ENCODE measurements around the gene MAN1A1. TPM values are rescaled to one million over a fixed set of nuclear protein-coding genes. Genes with fewer than 3 reads are reported as not detected.

MAN1A1 gene
- total RNA-seq, 1 donor, result 175 TPM

DNA sequence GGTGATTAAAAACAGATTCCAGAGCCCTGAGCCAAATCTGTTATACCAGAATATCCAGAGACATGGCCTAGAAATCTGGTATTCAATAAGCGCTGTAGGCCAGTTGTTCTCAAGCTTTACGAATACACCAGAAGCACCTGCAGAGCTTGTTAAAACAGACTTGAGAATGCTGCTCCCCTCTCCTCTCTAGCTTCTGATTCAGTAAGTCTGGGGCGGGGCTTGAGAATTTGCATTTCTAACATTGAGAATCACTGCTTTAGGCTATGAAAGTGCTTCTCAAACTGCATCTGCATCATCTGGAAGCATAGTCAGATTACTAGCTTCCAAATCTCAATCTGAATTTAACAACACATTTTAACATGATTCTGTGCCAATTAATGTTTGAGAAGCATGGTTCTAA is 20.5 kb upstream of the MAN1A1 start:
- H3K4me3 ChIP-seq (ENCODE audit: low read depth, low read length), result no peak overlapping the region
- no peak for DNase-seq (ENCODE audit: low read depth)
- TF ChIP-seq CTCF (IDR thresholded peaks at IDR 0.05; ENCODE audit: insufficient read depth, low read length), result no peak

- no peak for TF ChIP-seq CTCF (IDR thresholded peaks at IDR 0.05; ENCODE audit: insufficient read depth, low read length)
- H3K4me3 ChIP-seq (ENCODE audit: low read depth, low read length), result no peak overlapping the region
- DNase-seq (ENCODE audit: low read depth), result no peak
Measured at GRCh38 chr6:119368921-119369320, 19.4 kb upstream of the MAN1A1 start.

DNA sequence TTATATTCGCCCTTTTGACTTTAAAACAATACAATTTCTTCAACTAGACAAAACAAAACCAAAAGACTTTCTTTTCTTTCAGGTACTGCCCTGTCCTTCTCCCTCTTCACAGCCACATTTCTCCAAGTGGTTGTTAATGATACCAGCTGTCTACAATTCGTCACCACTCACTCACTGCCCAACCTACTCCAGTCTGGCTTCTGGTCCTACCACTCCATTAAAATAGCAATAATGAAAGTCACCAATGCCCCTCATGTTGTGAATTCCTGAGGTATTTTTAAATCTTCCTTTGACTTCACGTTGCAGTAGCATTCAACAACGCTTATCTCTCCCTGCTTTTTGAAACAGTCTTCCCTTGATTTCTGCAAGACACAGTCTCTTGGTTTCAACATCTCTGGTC is 11.6 kb upstream of the MAN1A1 start:
- H3K4me3 ChIP-seq (ENCODE audit: low read depth, low read length), result no peak overlapping the region
- no peak for TF ChIP-seq CTCF (IDR thresholded peaks at IDR 0.05; ENCODE audit: insufficient read depth, low read length)
- DNase-seq (ENCODE audit: low read depth), result no peak

- no peak for TF ChIP-seq CTCF (IDR thresholded peaks at IDR 0.05; ENCODE audit: insufficient read depth, low read length)
- no peak overlapping the region for H3K4me3 ChIP-seq (ENCODE audit: low read depth, low read length)
- no peak for DNase-seq (ENCODE audit: low read depth)
Measured at GRCh38 chr6:119360262-119360915, 10.8 kb upstream of the MAN1A1 start.

- no peak for DNase-seq (ENCODE audit: low read depth)
- TF ChIP-seq CTCF (IDR thresholded peaks at IDR 0.05; ENCODE audit: insufficient read depth, low read length), result no peak
- H3K4me3 ChIP-seq (ENCODE audit: low read depth, low read length), result no peak overlapping the region
Measured at GRCh38 chr6:119355890-119356289, 6.3 kb upstream of the MAN1A1 start.

DNA sequence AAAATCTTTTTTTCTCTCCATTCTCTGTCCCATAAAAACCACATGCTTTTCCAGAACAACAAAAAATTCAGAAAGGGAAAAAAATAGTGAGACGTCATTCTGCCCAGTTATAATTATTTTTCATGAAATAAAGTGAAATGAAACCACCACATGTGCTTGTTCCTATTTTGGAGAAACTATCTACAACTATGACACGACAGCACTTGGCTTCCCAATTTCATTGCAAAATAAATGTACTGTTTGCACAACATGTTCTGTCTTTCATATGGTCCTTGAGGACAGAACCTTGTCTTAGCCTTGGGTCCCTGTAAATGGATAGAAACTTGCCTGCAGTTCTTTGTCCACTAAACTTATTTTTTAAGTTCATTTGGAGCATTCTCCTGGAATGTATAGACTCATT is 5.6 kb upstream of the MAN1A1 start:
- TF ChIP-seq CTCF (IDR thresholded peaks at IDR 0.05; ENCODE audit: insufficient read depth, low read length), result no peak
- peak; percentile 25 for DNase-seq (ENCODE audit: low read depth)
- H3K4me3 ChIP-seq (ENCODE audit: low read depth, low read length), result no peak overlapping the region

GRCh38 chr6:119353696-119354095 is 4.1 kb upstream of the MAN1A1 start:
- TF ChIP-seq CTCF (IDR thresholded peaks at IDR 0.05; ENCODE audit: insufficient read depth, low read length), result no peak
- DNase-seq (ENCODE audit: low read depth), result no peak
- no peak overlapping the region for H3K4me3 ChIP-seq (ENCODE audit: low read depth, low read length)

Measured in fibroblast of the aortic adventitia (primary cell).